ENCODE results near the gene ELOVL6. TPM values are rescaled to one million over a fixed set of nuclear protein-coding genes. Genes with fewer than 3 reads are reported as not detected.

Gene ELOVL6
- total and polyA plus RNA-seq, 9 of the 15 experiments (the other 6 are each of a cell fraction or from before 2014, with no cell fraction given): 18.3 to 82.6 (median 46.0) TPM

- Histone ChIP-seq H2AFZ (ENCODE audit: low read depth, low read length) (no peak overlapping the region), H3K36me3 (ENCODE audit: control insufficient read depth, insufficient read depth, low read length) (peaks cover 53% of the 10 kb centered on the region), H3K27ac (ENCODE audit: extremely low read depth, low read depth, low read length) (no peak overlapping the region), H3K9me3 (replicated peaks; ENCODE audit: control insufficient read depth, insufficient read depth, low read depth, low read length) (no peaks in the 10 kb centered on the region), H3K79me2 (ENCODE audit: control insufficient read depth, insufficient read depth, low read length) (peaks cover 6% of the 10 kb centered on the region), H3K4me3 (no peak overlapping the region), H4K20me1 (replicated peaks; ENCODE audit: control insufficient read depth, insufficient read depth, low read length) (no peaks in the 10 kb centered on the region), H3K4me2 (ENCODE audit: insufficient read depth, low read length) (no peak overlapping the region), H3K4me1 (replicated peaks in 1 of 2; ENCODE audit: control insufficient read depth in 2 of 2, insufficient read depth in 2 of 2, low read length in 2 of 2) (no peaks in the 10 kb centered on the region), H3K9me1 (ENCODE audit: control insufficient read depth, insufficient read depth, low read length) (no peaks in the 10 kb centered on the region), H3K9ac (ENCODE audit: insufficient read depth in 1 of 2, low read depth in 2 of 2, low read length in 2 of 2) (no peak overlapping the region), H3K27me3 (ENCODE audit: control insufficient read depth in 2 of 2, insufficient read depth in 2 of 2, low read length in 2 of 2) (no peaks in the 10 kb centered on the region)
- intact Hi-C loops (cut with micrococcal nuclease) (no loop called here), in situ Hi-C loops (cut with MboI) (no loop called here)
- TF ChIP-seq BCOR (IDR thresholded peaks at IDR 0.05) (no peak), RAD21 (CRISPR knock-in tag; conservative IDR thresholded peaks at IDR 0.05 in 1 of 2, IDR thresholded peaks at IDR 0.05 in 1 of 2) (no peak), ATF1 (CRISPR knock-in tag; IDR thresholded peaks at IDR 0.05) (no peak), ATF1 (tag; IDR thresholded peaks at IDR 0.05) (no peak), ZNF639 (CRISPR knock-in tag; conservative IDR thresholded peaks at IDR 0.05 in 1 of 2, IDR thresholded peaks at IDR 0.05 in 1 of 2) (no peak)
- TF ChIP-seq, protein P1, sequence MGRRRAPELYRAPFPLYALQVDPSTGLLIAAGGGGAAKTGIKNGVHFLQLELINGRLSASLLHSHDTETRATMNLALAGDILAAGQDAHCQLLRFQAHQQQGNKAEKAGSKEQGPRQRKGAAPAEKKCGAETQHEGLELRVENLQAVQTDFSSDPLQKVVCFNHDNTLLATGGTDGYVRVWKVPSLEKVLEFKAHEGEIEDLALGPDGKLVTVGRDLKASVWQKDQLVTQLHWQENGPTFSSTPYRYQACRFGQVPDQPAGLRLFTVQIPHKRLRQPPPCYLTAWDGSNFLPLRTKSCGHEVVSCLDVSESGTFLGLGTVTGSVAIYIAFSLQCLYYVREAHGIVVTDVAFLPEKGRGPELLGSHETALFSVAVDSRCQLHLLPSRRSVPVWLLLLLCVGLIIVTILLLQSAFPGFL (CRISPR knock-in tag; IDR thresholded peaks at IDR 0.05): no peak
- TF ChIP-seq, protein P2, sequence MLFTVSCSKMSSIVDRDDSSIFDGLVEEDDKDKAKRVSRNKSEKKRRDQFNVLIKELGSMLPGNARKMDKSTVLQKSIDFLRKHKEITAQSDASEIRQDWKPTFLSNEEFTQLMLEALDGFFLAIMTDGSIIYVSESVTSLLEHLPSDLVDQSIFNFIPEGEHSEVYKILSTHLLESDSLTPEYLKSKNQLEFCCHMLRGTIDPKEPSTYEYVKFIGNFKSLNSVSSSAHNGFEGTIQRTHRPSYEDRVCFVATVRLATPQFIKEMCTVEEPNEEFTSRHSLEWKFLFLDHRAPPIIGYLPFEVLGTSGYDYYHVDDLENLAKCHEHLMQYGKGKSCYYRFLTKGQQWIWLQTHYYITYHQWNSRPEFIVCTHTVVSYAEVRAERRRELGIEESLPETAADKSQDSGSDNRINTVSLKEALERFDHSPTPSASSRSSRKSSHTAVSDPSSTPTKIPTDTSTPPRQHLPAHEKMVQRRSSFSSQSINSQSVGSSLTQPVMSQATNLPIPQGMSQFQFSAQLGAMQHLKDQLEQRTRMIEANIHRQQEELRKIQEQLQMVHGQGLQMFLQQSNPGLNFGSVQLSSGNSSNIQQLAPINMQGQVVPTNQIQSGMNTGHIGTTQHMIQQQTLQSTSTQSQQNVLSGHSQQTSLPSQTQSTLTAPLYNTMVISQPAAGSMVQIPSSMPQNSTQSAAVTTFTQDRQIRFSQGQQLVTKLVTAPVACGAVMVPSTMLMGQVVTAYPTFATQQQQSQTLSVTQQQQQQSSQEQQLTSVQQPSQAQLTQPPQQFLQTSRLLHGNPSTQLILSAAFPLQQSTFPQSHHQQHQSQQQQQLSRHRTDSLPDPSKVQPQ (CRISPR knock-in tag; IDR thresholded peaks at IDR 0.05; ENCODE audit: borderline replicate concordance): no peak
- no TSS peak for BruUV-seq (replicated peaks)
- CTCF ChIA-PET (ENCODE audit: low intra/inter-chr PET ratio): no interaction called here
- WGBS (ENCODE audit: insufficient coverage, low coverage, missing lambda C conversion rate): 73% methylated on average over 1 of the region's 1 CpG
- POLR2A ChIA-PET: interaction anchor here (1.0 kb wide), 1 partner anchor 19 kb away, joined by 3 read pairs; no protein-coding TSS in a partner anchor
- no peak for FAIRE-seq
- DNase-seq (ENCODE audit: extremely low read depth in 1 of 4, low spot score in 3 of 4): no peak
- ATAC-seq: no peak
These were observed 26.4 kb downstream of the ELOVL6 start for GRCh38 chr4:110171971-110172370.
